MCF 10A (cell line): Measurements from ENCODE around the gene TNNC1. TPM values are rescaled to one million over a fixed set of nuclear protein-coding genes. Genes with fewer than 3 reads are reported as not detected.

Experiments
- BruUV-seq: library from RNA; stranded (reverse); fragments of 400-500 nt; replicated peaks from 2 replicates; lab custom pipeline; 2021; lab: Mats Ljungman, UMichigan
- CTCF ChIA-PET: fragments of 300-600 bp; sonication (Branson Sonifier 250); formaldehyde crosslinking; extraction: SDS; loops from one replicate; lab custom pipeline; 2021; ENCODE audit warnings: antibody characterized with exemption, inconsistent platforms; lab: Yijun Ruan, JAX
- POLR2A ChIA-PET: fragments of 300-600, 350-650 bp; sonication (Branson Sonifier 250); formaldehyde crosslinking; extraction: SDS; loops from one replicate; lab custom pipeline; 2020; ENCODE audit warnings: antibody characterized with exemption, inconsistent platforms; lab: Yijun Ruan, JAX
- DNase-seq: peaks from one replicate; pipeline ENCODE4 v3.0.0-alpha.2; 2018; ENCODE audit not compliant: unreplicated experiment
- H3K27ac Mint-ChIP-seq: one replicate; pipeline ENCODE4 v1.8.0; 2022; ENCODE audit warnings: mild to moderate bottlenecking, low read depth, mixed read lengths; ENCODE audit not compliant: unreplicated experiment
- H3K27me3 Mint-ChIP-seq: one replicate; pipeline ENCODE4 v1.8.0; 2022; ENCODE audit warnings: mixed read lengths; ENCODE audit not compliant: insufficient read depth, unreplicated experiment
- H3K36me3 Mint-ChIP-seq: one replicate; pipeline ENCODE4 v1.8.0; 2022; ENCODE audit warnings: mild to moderate bottlenecking, moderate library complexity, mixed read lengths; ENCODE audit not compliant: insufficient read depth, unreplicated experiment
- H3K4me1 Mint-ChIP-seq: one replicate; pipeline ENCODE4 v1.8.0; 2022; ENCODE audit warnings: mixed read lengths; ENCODE audit not compliant: insufficient read depth, unreplicated experiment
- H3K4me3 Mint-ChIP-seq: one replicate; pipeline ENCODE4 v1.8.0; 2022; ENCODE audit warnings: mild to moderate bottlenecking, moderate library complexity, mixed read lengths; ENCODE audit not compliant: unreplicated experiment
- H3K9me3 Mint-ChIP-seq: one replicate; pipeline ENCODE4 v1.8.0; 2022; ENCODE audit warnings: mixed read lengths; ENCODE audit not compliant: unreplicated experiment
- CTCF ChIP-seq: fragments of 200-600 bp; IDR thresholded peaks from one replicate; pipeline ENCODE4 v1.8.0; 2022; ENCODE audit warnings: antibody characterized with exemption, mild to moderate bottlenecking; ENCODE audit not compliant: unreplicated experiment
- intact Hi-C: fragments of 100-400 bp; cut with micrococcal nuclease; formaldehyde crosslinking; loops from 2 replicates; pipeline ENCODE4 v1.14.1; 2022
- total RNA-seq: library from RNA; stranded (reverse); gene quantifications from 2 replicates; pipeline ENCODE4 v1.2.3, GENCODE V29; 2022

Gene TNNC1
- total RNA-seq, 1 experiment from 2014 or later: 0.61 TPM

GRCh38 chr3:52434491-52435115 is 19.2 kb downstream of the TNNC1 start:
- Mint-ChIP-seq H3K4me3 (no peak overlapping the region), H3K27ac (no peak overlapping the region), H3K36me3 (no peaks in the 10 kb centered on the region), H3K9me3 (no peaks in the 10 kb centered on the region), H3K4me1 (peaks cover 8% of the 10 kb centered on the region), H3K27me3 (no peaks in the 10 kb centered on the region)
- ChIA-PET POLR2A (no interaction called here), CTCF (interaction anchor here (0.8 to 17.8 kb wide), 2 partner anchors 12 to 95 kb away, joined by 4 to 278 read pairs; partner anchors contain the start of gene SEMA3G)
- no peak for DNase-seq
- BruUV-seq: no TSS peak
- TF ChIP-seq CTCF: no peak
- intact Hi-C loops: no loop called here

GRCh38 chr3:52433996-52434479 is 19.8 kb downstream of the TNNC1 start:
- H3K4me1 Mint-ChIP-seq: peaks cover 8% of the 10 kb centered on the region
- no peak for DNase-seq
- no TSS peak for BruUV-seq
- POLR2A ChIA-PET: no interaction called here
- H3K27ac Mint-ChIP-seq: no peak overlapping the region
- no peak overlapping the region for H3K4me3 Mint-ChIP-seq
- H3K27me3 Mint-ChIP-seq: no peaks in the 10 kb centered on the region
- TF ChIP-seq CTCF: no peak
- intact Hi-C loops: no loop called here
- H3K36me3 Mint-ChIP-seq: no peaks in the 10 kb centered on the region
- no peaks in the 10 kb centered on the region for H3K9me3 Mint-ChIP-seq
- CTCF ChIA-PET: interaction anchor here (0.6 to 17.8 kb wide), 3 partner anchors 12 to 64 kb away, joined by 4 to 278 read pairs (median 10); partner anchors contain the start of gene SEMA3G

- Mint-ChIP-seq H3K4me1 (peaks cover 8% of the 10 kb centered on the region), H3K36me3 (no peaks in the 10 kb centered on the region), H3K4me3 (no peak overlapping the region), H3K9me3 (no peaks in the 10 kb centered on the region), H3K27ac (no peak overlapping the region), H3K27me3 (peaks cover 4% of the 10 kb centered on the region)
- POLR2A ChIA-PET: no interaction called here
- intact Hi-C loops: no loop called here
- no TSS peak for BruUV-seq
- CTCF ChIA-PET: interaction anchor here (0.6 to 17.8 kb wide), 3 partner anchors 13 to 64 kb away, joined by 4 to 278 read pairs (median 10); partner anchors contain the start of gene SEMA3G
- DNase-seq: no peak
- TF ChIP-seq CTCF: no peak
Observed at GRCh38 chr3:52433328-52433995, 20.4 kb downstream of the TNNC1 start.

GRCh38 chr3:52432691-52433141 is 21.1 kb downstream of the TNNC1 start:
- no peak for TF ChIP-seq CTCF
- Mint-ChIP-seq H3K36me3 (no peaks in the 10 kb centered on the region), H3K27ac (no peak overlapping the region), H3K4me3 (no peak overlapping the region), H3K4me1 (peaks cover 8% of the 10 kb centered on the region), H3K27me3 (peaks cover 11% of the 10 kb centered on the region), H3K9me3 (no peaks in the 10 kb centered on the region)
- ChIA-PET CTCF (interaction anchor here (1.3 to 17.8 kb wide), 2 partner anchors 14 to 21 kb away, joined by 10 to 278 read pairs; partner anchors contain the start of gene SEMA3G), POLR2A (no interaction called here)
- DNase-seq: no peak
- BruUV-seq: no TSS peak
- intact Hi-C loops: no loop called here
